ENCODE measurements around the gene CBX8. TPM values are rescaled to one million over a fixed set of nuclear protein-coding genes. Genes with fewer than 3 reads are reported as not detected.

Gene CBX8
- total and polyA plus RNA-seq, 2 donors from 2014 or later = 3.5 to 6.2 TPM

DNA sequence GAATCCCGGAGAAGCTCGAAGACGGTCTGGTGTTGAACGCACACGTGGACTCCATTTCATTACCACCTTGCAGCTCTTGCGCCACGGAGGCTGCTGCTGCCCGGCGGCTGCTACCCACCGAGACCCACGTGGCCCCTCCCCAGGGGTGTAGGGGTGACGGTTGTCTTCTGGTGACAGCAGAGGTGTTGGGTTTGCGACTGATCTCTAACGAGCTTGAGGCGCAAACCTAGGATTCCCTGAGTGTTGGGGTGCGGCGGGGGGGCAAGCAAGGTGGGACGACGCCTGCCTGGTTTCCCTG is 44.1 kb upstream of the CBX8 start:
- Histone ChIP-seq H3K27ac (ENCODE audit: low read depth in 2 of 2, low read length in 2 of 2) (no peak overlapping the region), H3K9ac (ENCODE audit: low read length in 3 of 3) (no peak overlapping the region), H3K27me3 (ENCODE audit: control insufficient read depth, insufficient read depth, low read length) (peaks cover 12% of the 10 kb centered on the region), H3K4me1 (ENCODE audit: control insufficient read depth in 2 of 3, insufficient read depth in 2 of 3, low read depth in 1 of 3, low read length in 3 of 3) (peaks cover 0 to 27% (median 8%) of the 10 kb centered on the region in 3 donors), H3K9me3 (ENCODE audit: control insufficient read depth in 2 of 3, insufficient read depth in 1 of 3, low read length in 3 of 3) (no peaks in the 10 kb centered on the region), H3K4me3 (ENCODE audit: low read length in 3 of 3) (no peak overlapping the region), H3K36me3 (ENCODE audit: control insufficient read depth in 2 of 3, insufficient read depth in 3 of 3, low read length in 3 of 3) (no peaks in the 10 kb centered on the region)
- TF ChIP-seq, protein P1, sequence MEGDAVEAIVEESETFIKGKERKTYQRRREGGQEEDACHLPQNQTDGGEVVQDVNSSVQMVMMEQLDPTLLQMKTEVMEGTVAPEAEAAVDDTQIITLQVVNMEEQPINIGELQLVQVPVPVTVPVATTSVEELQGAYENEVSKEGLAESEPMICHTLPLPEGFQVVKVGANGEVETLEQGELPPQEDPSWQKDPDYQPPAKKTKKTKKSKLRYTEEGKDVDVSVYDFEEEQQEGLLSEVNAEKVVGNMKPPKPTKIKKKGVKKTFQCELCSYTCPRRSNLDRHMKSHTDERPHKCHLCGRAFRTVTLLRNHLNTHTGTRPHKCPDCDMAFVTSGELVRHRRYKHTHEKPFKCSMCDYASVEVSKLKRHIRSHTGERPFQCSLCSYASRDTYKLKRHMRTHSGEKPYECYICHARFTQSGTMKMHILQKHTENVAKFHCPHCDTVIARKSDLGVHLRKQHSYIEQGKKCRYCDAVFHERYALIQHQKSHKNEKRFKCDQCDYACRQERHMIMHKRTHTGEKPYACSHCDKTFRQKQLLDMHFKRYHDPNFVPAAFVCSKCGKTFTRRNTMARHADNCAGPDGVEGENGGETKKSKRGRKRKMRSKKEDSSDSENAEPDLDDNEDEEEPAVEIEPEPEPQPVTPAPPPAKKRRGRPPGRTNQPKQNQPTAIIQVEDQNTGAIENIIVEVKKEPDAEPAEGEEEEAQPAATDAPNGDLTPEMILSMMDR (IDR thresholded peaks at IDR 0.05; ENCODE audit: borderline replicate concordance, extremely low read depth, insufficient read depth) = no peak
- no peak for FAIRE-seq
- no peak for DNase-seq
- intact Hi-C loops (cut with DNase I) = no loop called here

DNA sequence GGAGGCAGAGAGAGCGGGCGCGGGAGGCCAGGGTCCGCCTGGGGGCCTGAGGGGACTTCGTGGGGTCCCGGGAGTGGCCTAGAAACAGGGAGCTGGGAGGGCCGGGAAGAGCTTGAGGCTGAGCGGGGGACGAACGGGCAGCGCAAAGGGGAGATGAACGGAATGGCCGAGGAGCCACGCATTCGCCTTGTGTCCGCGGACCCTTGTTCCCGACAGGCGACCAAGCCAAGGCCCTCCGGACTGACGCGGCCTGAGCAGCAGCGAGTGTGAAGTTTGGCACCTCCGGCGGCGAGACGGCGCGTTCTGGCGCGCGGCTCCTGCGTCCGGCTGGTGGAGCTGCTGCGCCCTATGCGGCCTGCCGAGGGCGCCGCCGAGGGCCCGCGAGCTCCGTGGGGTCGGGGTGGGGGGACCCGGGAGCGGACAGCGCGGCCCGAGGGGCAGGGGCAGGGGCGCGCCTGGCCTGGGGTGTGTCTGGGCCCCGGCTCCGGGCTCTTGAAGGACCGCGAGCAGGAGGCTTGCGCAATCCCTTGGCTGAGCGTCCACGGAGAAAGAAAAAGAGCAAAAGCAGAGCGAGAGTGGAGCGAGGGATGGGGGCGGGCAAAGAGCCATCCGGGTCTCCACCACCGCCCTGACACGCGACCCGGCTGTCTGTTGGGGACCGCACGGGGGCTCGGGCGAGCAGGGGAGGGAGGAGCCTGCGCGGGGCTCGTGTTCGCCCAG is 43.6 kb upstream of the CBX8 start:
- H3K36me3 ChIP-seq (ENCODE audit: control insufficient read depth in 2 of 3, insufficient read depth in 3 of 3, low read length in 3 of 3) = no peaks in the 10 kb centered on the region
- peaks cover 0 to 30% (median 8%) of the 10 kb centered on the region in 3 donors for H3K4me1 ChIP-seq (ENCODE audit: control insufficient read depth in 2 of 3, insufficient read depth in 2 of 3, low read depth in 1 of 3, low read length in 3 of 3)
- no peak overlapping the region for H3K4me3 ChIP-seq (ENCODE audit: low read length in 3 of 3)
- TF ChIP-seq, protein P1 (IDR thresholded peaks at IDR 0.05; ENCODE audit: borderline replicate concordance, extremely low read depth, insufficient read depth) = no peak
- no peak overlapping the region for H3K27ac ChIP-seq (ENCODE audit: low read depth in 2 of 2, low read length in 2 of 2)
- intact Hi-C loops (cut with DNase I) = no loop called here
- FAIRE-seq (no peak), DNase-seq (peak; percentile 53 to 86 (median 79))
- H3K9me3 ChIP-seq (ENCODE audit: control insufficient read depth in 2 of 3, insufficient read depth in 1 of 3, low read length in 3 of 3) = no peaks in the 10 kb centered on the region
- peaks cover 12% of the 10 kb centered on the region for H3K27me3 ChIP-seq (ENCODE audit: control insufficient read depth, insufficient read depth, low read length)
- H3K9ac ChIP-seq (ENCODE audit: low read length in 3 of 3) = no peak overlapping the region

DNA sequence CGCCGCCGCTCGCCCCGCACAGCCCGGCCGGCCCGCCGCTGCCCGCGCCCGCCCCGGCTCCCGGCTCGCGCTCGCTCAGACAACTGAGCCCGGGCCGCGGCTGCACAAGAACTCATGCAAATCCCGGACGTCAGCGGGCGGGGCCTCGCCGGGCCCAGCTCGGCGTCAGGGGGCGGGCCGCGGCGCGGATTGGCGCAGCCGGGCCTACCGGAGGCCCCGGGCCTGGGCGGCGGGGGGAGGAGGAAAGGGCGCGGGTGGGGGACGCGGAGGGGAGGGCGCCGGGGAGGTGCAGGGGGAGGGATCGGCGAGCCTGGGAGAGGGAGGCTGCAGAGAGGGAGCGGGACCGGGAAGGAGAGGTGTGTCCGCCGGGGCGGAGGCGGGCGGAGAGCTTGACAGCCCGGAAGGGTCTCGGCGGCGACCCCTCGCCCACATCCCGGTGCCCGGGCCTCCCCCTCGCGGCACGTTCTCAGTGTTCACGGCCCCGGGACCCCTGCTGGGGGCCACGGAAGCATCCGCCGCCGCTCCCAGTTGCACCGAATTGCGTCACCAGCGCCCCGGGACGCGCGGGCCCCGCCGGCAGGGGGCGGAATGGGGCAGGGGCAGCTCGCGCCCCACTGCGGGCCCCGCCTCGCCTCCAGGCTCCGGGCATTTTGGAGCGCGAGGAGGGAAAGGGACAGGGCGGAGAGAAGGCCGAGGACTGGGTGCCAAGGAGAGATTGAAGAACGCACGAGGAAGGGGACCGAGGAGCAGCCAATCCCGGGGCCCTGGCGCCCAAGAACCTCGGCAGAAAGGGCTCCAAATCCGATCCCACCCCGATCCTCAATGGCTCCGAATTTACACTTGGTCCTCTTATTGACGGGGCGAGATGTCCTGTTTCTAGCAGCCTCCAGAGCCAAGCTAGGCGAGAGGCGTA is 42.7 kb upstream of the CBX8 start, which contains the start of gene CBX4:
TSS of gene CBX4 (minus strand) at position 85 of the 913 bp plus-strand sequence. CDS start 189 bp downstream, outside the sequence.
- peak within 1 kb of the TSS; percentile 76 to 87 (median 85) for H3K4me3 ChIP-seq (ENCODE audit: low read length in 3 of 3)
- peaks cover 12% of the 10 kb centered on the region for H3K27me3 ChIP-seq (ENCODE audit: control insufficient read depth, insufficient read depth, low read length)
- H3K4me1 ChIP-seq (ENCODE audit: control insufficient read depth in 2 of 3, insufficient read depth in 2 of 3, low read depth in 1 of 3, low read length in 3 of 3) = peaks cover 0 to 30% (median 8%) of the 10 kb centered on the region in 3 donors
- H3K27ac ChIP-seq (ENCODE audit: low read depth in 2 of 2, low read length in 2 of 2) = peak within 1 kb of the TSS; percentile 68 to 84
- peak within 1 kb of the TSS; percentile 71 to 86 (median 71) for H3K9ac ChIP-seq (ENCODE audit: low read length in 3 of 3)
- intact Hi-C loops (cut with DNase I) = no loop called here
- TF ChIP-seq, protein P1 (IDR thresholded peaks at IDR 0.05; ENCODE audit: borderline replicate concordance, extremely low read depth, insufficient read depth) = peak; percentile 25
- peaks cover 0 to 4% (median 0%) of the 10 kb centered on the region in 3 donors for H3K36me3 ChIP-seq (ENCODE audit: control insufficient read depth in 2 of 3, insufficient read depth in 3 of 3, low read length in 3 of 3)
- no peak for FAIRE-seq
- no peaks in the 10 kb centered on the region for H3K9me3 ChIP-seq (ENCODE audit: control insufficient read depth in 2 of 3, insufficient read depth in 1 of 3, low read length in 3 of 3)
- peak; percentile 95 to 99 (median 97) for DNase-seq

Data from kidney (tissue), 14 donors.